ENCODE measurements around the gene WHRN.

DNA sequence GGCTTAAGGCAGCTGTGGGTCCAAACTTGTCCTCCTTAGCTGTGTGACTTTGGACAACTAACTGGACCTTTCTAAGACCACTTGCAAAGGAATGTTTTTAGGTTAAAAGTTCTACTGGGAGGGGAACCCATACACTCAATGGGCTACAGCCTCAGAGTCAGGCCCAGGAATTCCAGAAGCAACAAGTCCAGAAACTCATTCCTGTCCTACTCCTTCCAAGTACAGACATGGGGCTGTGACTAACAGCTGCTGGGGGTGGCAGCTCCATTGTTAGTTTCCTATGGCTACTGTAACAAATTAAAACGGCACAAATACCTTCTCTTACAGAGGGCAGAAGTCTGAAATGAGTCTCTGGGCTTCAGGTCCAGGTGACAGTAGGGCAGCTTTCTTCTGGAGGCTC lies 105.1 kb downstream of the WHRN start:
- TF ChIP-seq POLR2AphosphoS5 (IDR thresholded peaks at IDR 0.05; ENCODE audit: low read depth, low read length) (no peak), TAF1 (IDR thresholded peaks at IDR 0.05; ENCODE audit: borderline replicate concordance, insufficient read depth, low read length) (no peak), SIN3A (IDR thresholded peaks at IDR 0.05; ENCODE audit: borderline replicate concordance, insufficient read depth, low read length) (no peak)
- TF ChIP-seq, protein P1, sequence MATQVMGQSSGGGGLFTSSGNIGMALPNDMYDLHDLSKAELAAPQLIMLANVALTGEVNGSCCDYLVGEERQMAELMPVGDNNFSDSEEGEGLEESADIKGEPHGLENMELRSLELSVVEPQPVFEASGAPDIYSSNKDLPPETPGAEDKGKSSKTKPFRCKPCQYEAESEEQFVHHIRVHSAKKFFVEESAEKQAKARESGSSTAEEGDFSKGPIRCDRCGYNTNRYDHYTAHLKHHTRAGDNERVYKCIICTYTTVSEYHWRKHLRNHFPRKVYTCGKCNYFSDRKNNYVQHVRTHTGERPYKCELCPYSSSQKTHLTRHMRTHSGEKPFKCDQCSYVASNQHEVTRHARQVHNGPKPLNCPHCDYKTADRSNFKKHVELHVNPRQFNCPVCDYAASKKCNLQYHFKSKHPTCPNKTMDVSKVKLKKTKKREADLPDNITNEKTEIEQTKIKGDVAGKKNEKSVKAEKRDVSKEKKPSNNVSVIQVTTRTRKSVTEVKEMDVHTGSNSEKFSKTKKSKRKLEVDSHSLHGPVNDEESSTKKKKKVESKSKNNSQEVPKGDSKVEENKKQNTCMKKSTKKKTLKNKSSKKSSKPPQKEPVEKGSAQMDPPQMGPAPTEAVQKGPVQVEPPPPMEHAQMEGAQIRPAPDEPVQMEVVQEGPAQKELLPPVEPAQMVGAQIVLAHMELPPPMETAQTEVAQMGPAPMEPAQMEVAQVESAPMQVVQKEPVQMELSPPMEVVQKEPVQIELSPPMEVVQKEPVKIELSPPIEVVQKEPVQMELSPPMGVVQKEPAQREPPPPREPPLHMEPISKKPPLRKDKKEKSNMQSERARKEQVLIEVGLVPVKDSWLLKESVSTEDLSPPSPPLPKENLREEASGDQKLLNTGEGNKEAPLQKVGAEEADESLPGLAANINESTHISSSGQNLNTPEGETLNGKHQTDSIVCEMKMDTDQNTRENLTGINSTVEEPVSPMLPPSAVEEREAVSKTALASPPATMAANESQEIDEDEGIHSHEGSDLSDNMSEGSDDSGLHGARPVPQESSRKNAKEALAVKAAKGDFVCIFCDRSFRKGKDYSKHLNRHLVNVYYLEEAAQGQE (IDR thresholded peaks at IDR 0.05; ENCODE audit: insufficient read depth in 1 of 2, low read depth in 2 of 2, low read length in 2 of 2) = no peak
